Kidney (tissue), 14 donors: ENCODE data around the gene KRTAP20-3. TPM values are rescaled to one million over a fixed set of nuclear protein-coding genes. Genes with fewer than 3 reads are reported as not detected.

Experiments
- DNase-seq, 5 donors: peaks; one replicate each; pipeline ENCODE4 v3.0.0-alpha.2; 2013 to 2020
- FAIRE-seq: peaks from 2 replicates; lab custom pipeline; 2012; peaks lifted over from hg19 to GRCh38; lab: Jason Lieb, UNC
- H3K27ac ChIP-seq, 2 donors: one replicate each; pipeline ENCODE4 v1.7.0; 2013; ENCODE audit warnings: low read depth in 2 of 2, low read length in 2 of 2, inconsistent platforms in 1 of 2
- H3K27me3 ChIP-seq: one replicate; pipeline ENCODE4 v1.7.1; 2013; ENCODE audit warnings: low read length, inconsistent platforms; ENCODE audit not compliant: control insufficient read depth, insufficient read depth
- H3K36me3 ChIP-seq, 3 donors: one replicate each; pipeline versions ENCODE4 v1.7.0 to v1.7.1; 2013; ENCODE audit warnings: low read length in 3 of 3, control low read depth in 1 of 3, inconsistent platforms in 1 of 3; ENCODE audit not compliant: insufficient read depth in 3 of 3, control insufficient read depth in 2 of 3
- H3K4me1 ChIP-seq, 3 donors: one replicate each; pipeline versions ENCODE4 v1.7.0 to v1.7.1; 2013; ENCODE audit warnings: low read length in 3 of 3, inconsistent platforms in 1 of 3, low read depth in 1 of 3; ENCODE audit not compliant: control insufficient read depth in 2 of 3, insufficient read depth in 2 of 3
- H3K4me3 ChIP-seq, 3 donors: one replicate each; pipeline versions ENCODE4 v1.7.0 to v1.8.1; 2013; ENCODE audit warnings: low read length in 3 of 3, control low read depth in 1 of 3, inconsistent platforms in 1 of 3
- H3K9ac ChIP-seq, 3 donors: one replicate each; pipeline versions ENCODE4 v1.7.0 to v1.7.1; 2013; ENCODE audit warnings: low read length in 3 of 3, control low read depth in 1 of 3, inconsistent platforms in 1 of 3
- H3K9me3 ChIP-seq, 3 donors: one replicate each; pipeline versions ENCODE4 v1.7.0 to v1.7.1; 2013; ENCODE audit warnings: low read length in 3 of 3, control low read depth in 1 of 3, inconsistent platforms in 1 of 3; ENCODE audit not compliant: control insufficient read depth in 2 of 3, insufficient read depth in 1 of 3
- CTCF ChIP-seq: IDR thresholded peaks from 3 replicates; pipeline ENCODE4 v1.5.1; 2012; ENCODE audit warnings: mild to moderate bottlenecking, moderate library complexity, borderline replicate concordance; ENCODE audit not compliant: insufficient read depth; ENCODE audit errors: extremely low read depth
- intact Hi-C: fragments of 100-400 bp; cut with DNase I; formaldehyde crosslinking; loops from one replicate; pipeline ENCODE4 v1.11.1; 2022
- polyA plus RNA-seq: library from polyadenylated mRNA; stranded (reverse); fragments of 350-450 nt; fragmentation: Illumina TruSeq; extraction: RNeasy Lipid Tissue Mini Kit (QIAGEN cat#74804); gene quantifications from one replicate; pipeline ENCODE4 v1.2.3, GENCODE V29; 2014; ENCODE audit warnings: low read depth, low replicate concordance; ENCODE audit not compliant: insufficient read depth
- total RNA-seq: library from RNA; stranded (reverse); fragmentation: NEBNext Ultra II Directional; extraction: Animal tissue kit (Norgen Biotek cat#: 25700); gene quantifications from one replicate; pipeline ENCODE4 v1.2.1, GENCODE V29; 2021
- donor health status: control.
- donor health status: control.
- donor health status: control.
- donor health status: control.
- donor health status: control.
- donor health status: DM: yes; HTN: yes; CAD: no.
- donor health status: Normal renal cell carcinoma (clear cell type).

Gene KRTAP20-3
- total and polyA plus RNA-seq, 2 donors from 2014 or later: not detected

DNA sequence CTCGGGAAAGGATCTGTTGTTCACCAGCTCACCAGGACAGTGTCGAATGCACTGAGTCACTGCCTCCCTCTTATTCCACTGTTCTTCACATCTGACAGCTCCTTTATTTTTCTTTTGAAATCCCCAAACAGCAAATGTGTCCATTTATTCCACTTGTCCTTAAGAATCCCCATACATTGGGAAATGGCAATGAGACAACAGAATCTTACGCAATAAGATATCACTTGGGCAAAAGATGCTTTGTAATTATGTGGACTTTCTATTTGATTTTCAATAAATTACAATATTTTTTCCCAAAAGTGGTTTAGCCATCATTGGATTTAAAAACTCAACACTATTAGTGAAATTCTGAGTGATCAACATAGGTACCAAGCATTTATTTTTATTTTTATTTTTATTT lies 4.0 kb upstream of the KRTAP20-3 start:
- H3K27me3 ChIP-seq: no peaks in the 10 kb centered on the region
- H3K9me3 ChIP-seq: no peaks in the 10 kb centered on the region
- no peak overlapping the region for H3K4me3 ChIP-seq
- DNase-seq (no peak), FAIRE-seq (no peak)
- no peak overlapping the region for H3K27ac ChIP-seq
- no peaks in the 10 kb centered on the region for H3K36me3 ChIP-seq
- intact Hi-C loops: no loop called here
- no peak overlapping the region for H3K9ac ChIP-seq
- TF ChIP-seq CTCF: no peak
- H3K4me1 ChIP-seq: no peaks in the 10 kb centered on the region

GRCh38 chr21:30646904-30647414 lies 4.3 kb downstream of the KRTAP20-3 start:
- H3K36me3 ChIP-seq: no peaks in the 10 kb centered on the region
- no peak overlapping the region for H3K27ac ChIP-seq
- DNase-seq: no peak
- H3K9me3 ChIP-seq: no peaks in the 10 kb centered on the region
- no peaks in the 10 kb centered on the region for H3K27me3 ChIP-seq
- no peak for TF ChIP-seq CTCF
- no peak for FAIRE-seq
- H3K4me3 ChIP-seq: no peak overlapping the region
- H3K9ac ChIP-seq: no peak overlapping the region
- H3K4me1 ChIP-seq: no peaks in the 10 kb centered on the region
- intact Hi-C loops: no loop called here

GRCh38 chr21:30652891-30653290 lies 10.2 kb downstream of the KRTAP20-3 start:
- no peaks in the 10 kb centered on the region for H3K27me3 ChIP-seq
- H3K4me1 ChIP-seq: no peaks in the 10 kb centered on the region
- DNase-seq: no peak
- H3K27ac ChIP-seq: no peak overlapping the region
- intact Hi-C loops: no loop called here
- no peak for FAIRE-seq
- no peak overlapping the region for H3K4me3 ChIP-seq
- H3K36me3 ChIP-seq: no peaks in the 10 kb centered on the region
- no peak overlapping the region for H3K9ac ChIP-seq
- H3K9me3 ChIP-seq: no peaks in the 10 kb centered on the region
- no peak for TF ChIP-seq CTCF

DNA sequence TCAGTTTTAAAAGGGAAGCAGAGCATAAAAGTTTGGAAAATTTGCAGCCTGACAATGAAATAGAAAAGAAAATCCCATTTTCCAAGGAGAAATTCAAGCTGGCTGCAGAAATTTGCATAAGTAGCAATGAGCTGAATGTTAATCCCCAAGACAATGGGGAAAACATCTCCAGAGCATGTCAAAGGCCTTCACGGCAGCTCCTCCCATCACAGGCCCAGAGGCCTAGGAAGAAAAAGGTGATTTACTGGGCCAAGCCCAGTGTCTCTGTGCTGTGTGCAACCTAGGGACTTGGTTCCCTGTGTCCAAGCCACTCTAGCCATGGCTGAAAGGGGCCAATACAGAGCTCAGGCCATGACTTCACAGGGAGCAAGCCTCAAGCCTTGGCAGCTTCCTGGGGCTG lies 26.1 kb downstream of the KRTAP20-3 start:
- H3K4me1 ChIP-seq: no peaks in the 10 kb centered on the region
- no peaks in the 10 kb centered on the region for H3K9me3 ChIP-seq
- no peak for DNase-seq
- FAIRE-seq: no peak
- no peaks in the 10 kb centered on the region for H3K27me3 ChIP-seq
- no peak overlapping the region for H3K4me3 ChIP-seq
- intact Hi-C loops: no loop called here
- no peak for TF ChIP-seq CTCF
- H3K9ac ChIP-seq: no peak overlapping the region
- no peak overlapping the region for H3K27ac ChIP-seq
- no peaks in the 10 kb centered on the region for H3K36me3 ChIP-seq
